ENCODE results near the gene MMP24OS.

Gene MMP24OS
- long read RNA-seq, partial matches to known transcripts = 2 of 7 reads
- long read RNA-seq, other reads (novel, unspliced or antisense) = 4 of 7 reads

DNA sequence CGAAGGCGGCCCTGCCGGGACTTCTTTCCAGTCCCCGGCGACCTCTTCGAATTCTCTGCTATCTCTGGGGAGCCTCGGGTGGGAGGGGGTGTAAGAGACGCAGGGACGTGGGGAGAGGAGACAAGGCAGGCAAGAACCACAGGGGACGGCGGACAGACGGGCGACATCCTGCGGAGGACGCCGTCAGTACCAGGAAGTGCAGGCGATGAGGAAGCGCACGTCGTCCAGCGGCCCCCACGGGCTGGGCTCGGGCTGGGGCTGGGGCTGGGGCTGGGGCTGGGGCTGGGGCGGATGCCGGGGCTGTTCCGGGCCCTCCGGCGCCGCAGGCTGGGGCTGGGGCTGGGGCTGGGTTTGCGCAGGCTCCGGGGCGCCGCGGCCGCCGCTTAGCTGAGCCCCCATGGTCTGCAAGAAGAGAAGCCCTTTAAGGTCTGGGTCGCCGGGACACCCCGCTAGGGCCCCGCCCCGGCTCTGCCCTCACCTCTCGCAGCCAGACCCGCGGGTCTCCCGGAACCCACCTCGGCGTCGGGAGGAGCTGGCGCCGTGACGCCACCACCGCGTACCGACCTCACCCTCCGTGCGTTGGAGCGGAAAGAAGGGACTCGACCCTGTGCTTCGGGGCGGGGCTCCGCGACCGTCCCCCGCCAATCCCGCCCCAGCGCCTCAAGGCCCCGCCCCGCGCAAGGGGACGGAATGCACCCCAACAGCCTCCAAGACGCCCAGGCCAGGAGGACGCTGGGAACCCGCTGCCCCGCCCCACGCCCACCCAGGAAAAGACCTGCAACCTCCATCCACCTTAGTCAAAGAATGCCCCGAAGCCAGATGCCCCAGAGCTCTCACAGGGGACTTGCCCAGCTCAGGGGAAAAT, at the start of gene MMP24OS:
Gene MMP24OS (minus strand): TSS at position 592 of the 865 bp plus-strand sequence. CDS start 193 bp downstream, at position 399.
- DNase-seq (ENCODE audit: low read depth in 1 of 2, low spot score in 1 of 2) = peak; percentile 91
- Histone ChIP-seq H3K4me3 (replicated peaks; ENCODE audit: insufficient read depth, low read length) (peak within 1 kb of the TSS; percentile 78), H3K27ac (replicated peaks) (peak within 1 kb of the TSS; percentile 95), H3K27me3 (ENCODE audit: insufficient read depth, poor library complexity, severe bottlenecking) (no peaks in the 10 kb centered on the region)
- TF ChIP-seq SPI1 (IDR thresholded peaks at IDR 0.05; ENCODE audit: borderline replicate concordance, low read depth) (peak; percentile 79), POLR2AphosphoS5 (IDR thresholded peaks at IDR 0.05; ENCODE audit: low read depth) (peak; percentile 94), GABPA (IDR thresholded peaks at IDR 0.05; ENCODE audit: low read depth) (peak; percentile 62)
- TF ChIP-seq, protein P1, sequence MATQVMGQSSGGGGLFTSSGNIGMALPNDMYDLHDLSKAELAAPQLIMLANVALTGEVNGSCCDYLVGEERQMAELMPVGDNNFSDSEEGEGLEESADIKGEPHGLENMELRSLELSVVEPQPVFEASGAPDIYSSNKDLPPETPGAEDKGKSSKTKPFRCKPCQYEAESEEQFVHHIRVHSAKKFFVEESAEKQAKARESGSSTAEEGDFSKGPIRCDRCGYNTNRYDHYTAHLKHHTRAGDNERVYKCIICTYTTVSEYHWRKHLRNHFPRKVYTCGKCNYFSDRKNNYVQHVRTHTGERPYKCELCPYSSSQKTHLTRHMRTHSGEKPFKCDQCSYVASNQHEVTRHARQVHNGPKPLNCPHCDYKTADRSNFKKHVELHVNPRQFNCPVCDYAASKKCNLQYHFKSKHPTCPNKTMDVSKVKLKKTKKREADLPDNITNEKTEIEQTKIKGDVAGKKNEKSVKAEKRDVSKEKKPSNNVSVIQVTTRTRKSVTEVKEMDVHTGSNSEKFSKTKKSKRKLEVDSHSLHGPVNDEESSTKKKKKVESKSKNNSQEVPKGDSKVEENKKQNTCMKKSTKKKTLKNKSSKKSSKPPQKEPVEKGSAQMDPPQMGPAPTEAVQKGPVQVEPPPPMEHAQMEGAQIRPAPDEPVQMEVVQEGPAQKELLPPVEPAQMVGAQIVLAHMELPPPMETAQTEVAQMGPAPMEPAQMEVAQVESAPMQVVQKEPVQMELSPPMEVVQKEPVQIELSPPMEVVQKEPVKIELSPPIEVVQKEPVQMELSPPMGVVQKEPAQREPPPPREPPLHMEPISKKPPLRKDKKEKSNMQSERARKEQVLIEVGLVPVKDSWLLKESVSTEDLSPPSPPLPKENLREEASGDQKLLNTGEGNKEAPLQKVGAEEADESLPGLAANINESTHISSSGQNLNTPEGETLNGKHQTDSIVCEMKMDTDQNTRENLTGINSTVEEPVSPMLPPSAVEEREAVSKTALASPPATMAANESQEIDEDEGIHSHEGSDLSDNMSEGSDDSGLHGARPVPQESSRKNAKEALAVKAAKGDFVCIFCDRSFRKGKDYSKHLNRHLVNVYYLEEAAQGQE (IDR thresholded peaks at IDR 0.05; ENCODE audit: insufficient replicate concordance, low read depth) = no peak
- TF ChIP-seq, protein P2, sequence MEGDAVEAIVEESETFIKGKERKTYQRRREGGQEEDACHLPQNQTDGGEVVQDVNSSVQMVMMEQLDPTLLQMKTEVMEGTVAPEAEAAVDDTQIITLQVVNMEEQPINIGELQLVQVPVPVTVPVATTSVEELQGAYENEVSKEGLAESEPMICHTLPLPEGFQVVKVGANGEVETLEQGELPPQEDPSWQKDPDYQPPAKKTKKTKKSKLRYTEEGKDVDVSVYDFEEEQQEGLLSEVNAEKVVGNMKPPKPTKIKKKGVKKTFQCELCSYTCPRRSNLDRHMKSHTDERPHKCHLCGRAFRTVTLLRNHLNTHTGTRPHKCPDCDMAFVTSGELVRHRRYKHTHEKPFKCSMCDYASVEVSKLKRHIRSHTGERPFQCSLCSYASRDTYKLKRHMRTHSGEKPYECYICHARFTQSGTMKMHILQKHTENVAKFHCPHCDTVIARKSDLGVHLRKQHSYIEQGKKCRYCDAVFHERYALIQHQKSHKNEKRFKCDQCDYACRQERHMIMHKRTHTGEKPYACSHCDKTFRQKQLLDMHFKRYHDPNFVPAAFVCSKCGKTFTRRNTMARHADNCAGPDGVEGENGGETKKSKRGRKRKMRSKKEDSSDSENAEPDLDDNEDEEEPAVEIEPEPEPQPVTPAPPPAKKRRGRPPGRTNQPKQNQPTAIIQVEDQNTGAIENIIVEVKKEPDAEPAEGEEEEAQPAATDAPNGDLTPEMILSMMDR (IDR thresholded peaks at IDR 0.05; ENCODE audit: insufficient read depth, low read length) = peak; percentile 18

DNA sequence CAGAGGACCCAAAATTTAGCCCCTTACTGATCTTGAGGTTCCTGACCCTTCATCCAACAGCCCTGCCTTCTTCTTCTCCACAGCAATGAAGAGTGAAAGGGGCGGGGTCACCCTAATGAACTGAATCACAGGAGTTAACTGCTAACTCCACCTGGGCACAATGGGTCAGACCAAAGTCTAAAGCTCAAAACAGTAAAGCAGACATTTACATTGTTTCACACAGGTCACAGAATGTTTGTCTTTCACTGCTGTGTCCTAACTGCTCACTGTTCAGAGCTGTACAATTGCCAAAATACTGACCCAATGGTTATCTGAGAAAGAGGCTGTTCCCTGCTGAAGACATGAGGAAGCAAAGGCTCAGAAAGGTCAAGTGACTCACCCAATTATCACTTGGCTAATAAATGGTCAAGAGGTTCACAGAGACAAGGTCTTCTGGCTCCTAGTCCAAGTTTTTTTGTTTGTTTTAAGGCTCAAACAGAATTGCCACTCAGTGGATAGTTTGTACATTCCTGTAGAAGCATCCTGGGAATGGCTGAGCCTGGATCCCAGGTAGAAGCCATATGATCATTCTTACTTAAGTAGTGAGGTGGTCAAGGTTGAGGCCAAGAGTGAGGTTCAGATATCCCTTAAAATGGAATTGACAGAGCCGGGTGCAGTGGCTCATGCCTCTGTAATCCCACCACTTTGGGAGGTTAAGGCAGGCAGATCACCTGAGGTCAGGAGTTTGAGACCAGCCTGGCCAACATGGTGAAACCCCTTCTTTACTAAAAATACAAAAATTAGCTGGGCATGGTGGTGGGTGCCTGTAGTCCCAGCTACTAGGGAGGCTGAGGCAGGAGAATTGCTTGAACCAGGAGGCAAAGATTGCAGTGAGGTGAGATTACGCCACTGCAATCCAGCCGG, 49.4 kb upstream of the MMP24OS start:
- Histone ChIP-seq H3K4me3 (replicated peaks; ENCODE audit: insufficient read depth, low read length) (no peak overlapping the region), H3K27ac (replicated peaks) (no peak overlapping the region), H3K27me3 (ENCODE audit: insufficient read depth, poor library complexity, severe bottlenecking) (no peaks in the 10 kb centered on the region)
- TF ChIP-seq, protein P2 (IDR thresholded peaks at IDR 0.05; ENCODE audit: insufficient read depth, low read length) = no peak
- no peak for TF ChIP-seq GABPA (IDR thresholded peaks at IDR 0.05; ENCODE audit: low read depth)
- TF ChIP-seq, protein P1 (IDR thresholded peaks at IDR 0.05; ENCODE audit: insufficient replicate concordance, low read depth) = no peak
- no peak for TF ChIP-seq POLR2AphosphoS5 (IDR thresholded peaks at IDR 0.05; ENCODE audit: low read depth)
- TF ChIP-seq SPI1 (IDR thresholded peaks at IDR 0.05; ENCODE audit: borderline replicate concordance, low read depth) = no peak
- no peak for DNase-seq (ENCODE audit: low read depth in 1 of 2, low spot score in 1 of 2)

DNA sequence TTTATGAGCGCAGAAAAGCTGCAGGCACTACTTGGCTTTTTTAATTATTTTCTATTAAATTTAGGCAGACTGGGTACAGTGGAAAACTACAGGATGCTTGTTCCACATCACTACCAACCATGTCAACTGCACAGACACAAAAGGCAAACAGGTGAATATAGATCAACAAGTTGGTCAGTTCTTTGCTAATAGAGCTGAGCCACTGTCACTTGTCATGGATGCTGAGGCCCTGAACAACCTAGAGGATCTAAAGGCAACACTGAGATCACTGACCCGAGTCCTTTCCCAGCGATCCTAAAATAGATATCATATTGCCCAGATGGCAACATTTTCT, 48.8 kb upstream of the MMP24OS start:
- Histone ChIP-seq H3K27ac (replicated peaks) (no peak overlapping the region), H3K27me3 (ENCODE audit: insufficient read depth, poor library complexity, severe bottlenecking) (no peaks in the 10 kb centered on the region), H3K4me3 (replicated peaks; ENCODE audit: insufficient read depth, low read length) (no peak overlapping the region)
- TF ChIP-seq, protein P1 (IDR thresholded peaks at IDR 0.05; ENCODE audit: insufficient replicate concordance, low read depth) = no peak
- TF ChIP-seq SPI1 (IDR thresholded peaks at IDR 0.05; ENCODE audit: borderline replicate concordance, low read depth) = no peak
- no peak for DNase-seq (ENCODE audit: low read depth in 1 of 2, low spot score in 1 of 2)
